H9 (cell line): ENCODE measurements around the gene WDR89. TPM values are rescaled to one million over a fixed set of nuclear protein-coding genes. Genes with fewer than 3 reads are reported as not detected.

Experiments
- DNase-seq: peaks from one replicate; pipeline ENCODE4 v3.0.0-alpha.2; 2017
- H2AFZ ChIP-seq: one replicate; pipeline ENCODE4 v1.6.1; 2013; ENCODE audit warnings: mild to moderate bottlenecking, low read length, control low read depth, moderate library complexity
- H2AK5ac ChIP-seq: 2 replicates; pipeline ENCODE4 v1.6.1; 2013; ENCODE audit warnings: low read length, control low read depth, mixed read lengths; ENCODE audit not compliant: insufficient read length
- H2BK120ac ChIP-seq: one replicate; pipeline ENCODE4 v1.6.1; 2013; ENCODE audit warnings: low read depth, mild to moderate bottlenecking, low read length, control low read depth, inconsistent platforms; ENCODE audit not compliant: poor library complexity, severe bottlenecking
- H2BK12ac ChIP-seq: 2 replicates; pipeline ENCODE4 v1.6.1; 2013; ENCODE audit warnings: low read length, control low read depth, mixed read lengths, low read depth; ENCODE audit not compliant: insufficient read length
- H2BK15ac ChIP-seq: 2 replicates; pipeline ENCODE4 v1.6.1; 2013; ENCODE audit warnings: low read depth, low read length, control low read depth
- H2BK20ac ChIP-seq: one replicate; pipeline ENCODE4 v1.6.1; 2013; ENCODE audit warnings: low read depth, mild to moderate bottlenecking, low read length, control low read depth, inconsistent platforms; ENCODE audit not compliant: poor library complexity, severe bottlenecking
- H2BK5ac ChIP-seq: 2 replicates; pipeline ENCODE4 v1.6.1; 2013; ENCODE audit warnings: low read length, control low read depth, mixed read lengths; ENCODE audit not compliant: insufficient read length
- H3K14ac ChIP-seq: 2 replicates; pipeline ENCODE4 v1.6.1; 2013; ENCODE audit warnings: low read length, control low read depth; ENCODE audit not compliant: insufficient read depth
- H3K18ac ChIP-seq: 2 replicates; pipeline ENCODE4 v1.6.1; 2013; ENCODE audit warnings: low read depth, mild to moderate bottlenecking, mixed read lengths, low read length, control low read depth; ENCODE audit not compliant: insufficient read length
- H3K23ac ChIP-seq: 2 replicates; pipeline ENCODE4 v1.6.1; 2013; ENCODE audit warnings: low read length, control low read depth, mixed read lengths, low read depth; ENCODE audit not compliant: insufficient read length
- H3K23me2 ChIP-seq: 2 replicates; pipeline ENCODE4 v1.6.1; 2013; ENCODE audit warnings: low read depth, mild to moderate bottlenecking, mixed read lengths, low read length, control low read depth; ENCODE audit not compliant: insufficient read length, poor library complexity, severe bottlenecking
- H3K27ac ChIP-seq: 2 replicates; pipeline ENCODE4 v1.5.1; 2013; ENCODE audit warnings: low read length, control low read depth, mixed read lengths, low read depth; ENCODE audit not compliant: insufficient read length
- H3K27me3 ChIP-seq: 2 replicates; pipeline ENCODE4 v1.6.1; 2013; ENCODE audit warnings: low read length, control low read depth, inconsistent platforms; ENCODE audit not compliant: insufficient read depth
- H3K4ac ChIP-seq: 2 replicates; pipeline ENCODE4 v1.6.1; 2013; ENCODE audit warnings: low read depth, mild to moderate bottlenecking, control low read depth, inconsistent platforms, low read length, moderate library complexity
- H3K4me1 ChIP-seq: 2 replicates; pipeline ENCODE4 v1.6.1; 2013; ENCODE audit warnings: low read length, control low read depth, inconsistent platforms; ENCODE audit not compliant: insufficient read depth
- H3K4me2 ChIP-seq: 2 replicates; pipeline ENCODE4 v1.6.1; 2013; ENCODE audit warnings: low read length, control low read depth, mixed read lengths; ENCODE audit not compliant: insufficient read length, insufficient read depth
- H3K56ac ChIP-seq: 2 replicates; pipeline ENCODE4 v1.6.1; 2013; ENCODE audit warnings: low read depth, mild to moderate bottlenecking, mixed read lengths, low read length, control low read depth; ENCODE audit not compliant: insufficient read length
- H3K79me1 ChIP-seq: 2 replicates; pipeline ENCODE4 v1.6.1; 2013; ENCODE audit warnings: low read depth, mild to moderate bottlenecking, moderate library complexity, low read length, control low read depth, inconsistent platforms; ENCODE audit not compliant: insufficient read depth, poor library complexity, severe bottlenecking
- H3K79me2 ChIP-seq: 2 replicates; pipeline ENCODE4 v1.6.1; 2013; ENCODE audit warnings: low read length, control low read depth, inconsistent platforms; ENCODE audit not compliant: insufficient read depth
- H3K9ac ChIP-seq: 2 replicates; pipeline ENCODE4 v1.6.1; 2013; ENCODE audit warnings: low read length, control low read depth, mixed read lengths; ENCODE audit not compliant: insufficient read length; ENCODE audit errors: extremely low read depth
- H3K9me3 ChIP-seq: one replicate; pipeline ENCODE4 v1.6.1; 2013; ENCODE audit warnings: low read depth, low read length, inconsistent platforms; ENCODE audit not compliant: control insufficient read depth
- H3T11ph ChIP-seq: one replicate; pipeline ENCODE4 v1.6.1; 2013; ENCODE audit warnings: mild to moderate bottlenecking, low read length, control low read depth, inconsistent platforms
- H4K20me1 ChIP-seq: one replicate; pipeline ENCODE4 v1.6.1; 2013; ENCODE audit not compliant: control insufficient read depth, insufficient read length, insufficient read depth
- H4K5ac ChIP-seq: 2 replicates; pipeline ENCODE4 v1.6.1; 2013; ENCODE audit warnings: low read depth, mild to moderate bottlenecking, mixed read lengths, low read length, control low read depth; ENCODE audit not compliant: insufficient read length
- H4K8ac ChIP-seq: replicated peaks from 2 replicates; pipeline ENCODE4 v1.6.1; 2013; ENCODE audit warnings: low read length, control low read depth, mixed read lengths, low read depth; ENCODE audit not compliant: insufficient read length
- H4K91ac ChIP-seq: 2 replicates; pipeline ENCODE4 v1.6.1; 2013; ENCODE audit warnings: low read depth, mild to moderate bottlenecking, moderate library complexity, mixed read lengths, low read length, control low read depth; ENCODE audit not compliant: insufficient read length
- H3K27ac Mint-ChIP-seq, 3 experiments: 2 replicates in 2 of 3; 3 replicates in 1 of 3; pipeline ENCODE4 v1.8.0; 2020 to 2021; ENCODE audit warnings: mixed read lengths in 3 of 3, mild to moderate bottlenecking in 1 of 3, moderate library complexity in 1 of 3
- H3K27me3 Mint-ChIP-seq: 2 replicates; pipeline ENCODE4 v1.8.0; 2021; ENCODE audit warnings: low read depth, mild to moderate bottlenecking, moderate library complexity, mixed read lengths
- H3K36me3 Mint-ChIP-seq, 3 experiments: 2 replicates in 2 of 3; 3 replicates in 1 of 3; pipeline ENCODE4 v1.8.0; 2020 to 2021; ENCODE audit warnings: low read depth in 3 of 3, mixed read lengths in 3 of 3; ENCODE audit not compliant: insufficient read depth in 1 of 3
- H3K4me1 Mint-ChIP-seq, 2 experiments: 2 replicates each; pipeline ENCODE4 v1.8.0; 2020; ENCODE audit warnings: mixed read lengths in 2 of 2
- H3K4me3 Mint-ChIP-seq, 2 experiments: 2 replicates in 1 of 2; 3 replicates in 1 of 2; pipeline ENCODE4 v1.8.0; 2020 to 2021; ENCODE audit warnings: mild to moderate bottlenecking in 2 of 2, mixed read lengths in 2 of 2, moderate library complexity in 1 of 2
- H3K9me3 Mint-ChIP-seq, 2 experiments: 2 replicates in 1 of 2; 3 replicates in 1 of 2; pipeline ENCODE4 v1.8.0; 2020; ENCODE audit warnings: mild to moderate bottlenecking in 2 of 2, mixed read lengths in 2 of 2, moderate library complexity in 1 of 2
- WGBS: extraction: QIAGEN DNeasy Blood & Tissue Kit; methylation state at CpG from one replicate; pipeline ENCODE4 v1.1.7; 2013; ENCODE audit warnings: missing lambda C conversion rate, low lambda C conversion rate, mixed read lengths; ENCODE audit not compliant: insufficient read length; ENCODE audit errors: extremely low coverage; 5-methylcytosine and 5-hydroxymethylcytosine counted together
- total RNA-seq: library from RNA; stranded (reverse); gene quantifications from 2 replicates; pipeline ENCODE4 v1.2.1, GENCODE V29; 2021
- TF ChIP-seq, protein P1 (sequence below): fragments of 200-600 bp; sonication (generic); conservative IDR thresholded peaks from 3 replicates; pipeline ENCODE4 v1.8.0; 2021; ENCODE audit warnings: antibody characterized with exemption, mild to moderate bottlenecking

The WDR89 gene
- total RNA-seq, 1 experiment from 2014 or later, result 24.0 TPM

DNA sequence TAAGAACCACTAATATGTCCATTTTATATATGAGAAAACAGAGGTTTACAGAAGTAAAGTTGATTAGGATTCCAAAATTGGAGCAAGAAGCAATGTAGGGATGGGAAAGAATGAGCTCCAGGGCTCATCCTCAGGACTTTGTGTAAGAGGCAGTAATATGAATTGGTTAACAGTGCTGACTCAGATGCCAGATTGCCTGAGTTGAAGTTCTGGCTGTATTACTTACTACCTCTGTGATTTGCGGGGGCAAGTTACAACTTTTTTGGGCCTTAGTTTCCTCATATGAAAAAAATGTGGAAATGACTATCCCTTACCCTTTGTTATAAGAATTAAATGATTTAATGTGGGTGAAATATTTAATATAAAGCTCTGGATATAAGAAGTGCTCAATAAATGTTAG, 63.4 kb downstream of the WDR89 start:
- Histone ChIP-seq H2AFZ (no peak overlapping the region), H3K9me3 (no peaks in the 10 kb centered on the region), H3K56ac (no peak overlapping the region), H3K14ac (no peak overlapping the region), H2BK12ac (no peak overlapping the region), H2AK5ac (no peak overlapping the region), H3K27me3 (no peaks in the 10 kb centered on the region), H4K91ac (no peak overlapping the region), H2BK15ac (no peak overlapping the region), H4K8ac (no peak overlapping the region), H3K23ac (no peak overlapping the region), H3K79me1 (no peaks in the 10 kb centered on the region), H2BK20ac (no peak overlapping the region), H3K4ac (no peak overlapping the region), H3K79me2 (no peaks in the 10 kb centered on the region), H2BK5ac (no peak overlapping the region), H3T11ph (no peak overlapping the region), H3K4me2 (no peak overlapping the region), H4K20me1 (no peaks in the 10 kb centered on the region), H3K23me2 (no peaks in the 10 kb centered on the region), H4K5ac (no peak overlapping the region), H3K27ac (no peak overlapping the region), H3K4me1 (no peaks in the 10 kb centered on the region), H3K18ac (no peak overlapping the region), H2BK120ac (no peak overlapping the region), H3K9ac (no peak overlapping the region)
- Mint-ChIP-seq H3K4me3 (no peak overlapping the region), H3K36me3 (no peaks in the 10 kb centered on the region), H3K27me3 (peaks cover 2% of the 10 kb centered on the region; the same call in 1 of the 2 replicates), H3K4me1 (peaks cover 0 to 6% of the 10 kb centered on the region in 2 experiments; a peak in 1 of 4 replicates), H3K27ac (no peak overlapping the region), H3K9me3 (no peaks in the 10 kb centered on the region)
- no CpG with 5 or more reads among the region's 1 CpG for WGBS
- TF ChIP-seq, protein P1, sequence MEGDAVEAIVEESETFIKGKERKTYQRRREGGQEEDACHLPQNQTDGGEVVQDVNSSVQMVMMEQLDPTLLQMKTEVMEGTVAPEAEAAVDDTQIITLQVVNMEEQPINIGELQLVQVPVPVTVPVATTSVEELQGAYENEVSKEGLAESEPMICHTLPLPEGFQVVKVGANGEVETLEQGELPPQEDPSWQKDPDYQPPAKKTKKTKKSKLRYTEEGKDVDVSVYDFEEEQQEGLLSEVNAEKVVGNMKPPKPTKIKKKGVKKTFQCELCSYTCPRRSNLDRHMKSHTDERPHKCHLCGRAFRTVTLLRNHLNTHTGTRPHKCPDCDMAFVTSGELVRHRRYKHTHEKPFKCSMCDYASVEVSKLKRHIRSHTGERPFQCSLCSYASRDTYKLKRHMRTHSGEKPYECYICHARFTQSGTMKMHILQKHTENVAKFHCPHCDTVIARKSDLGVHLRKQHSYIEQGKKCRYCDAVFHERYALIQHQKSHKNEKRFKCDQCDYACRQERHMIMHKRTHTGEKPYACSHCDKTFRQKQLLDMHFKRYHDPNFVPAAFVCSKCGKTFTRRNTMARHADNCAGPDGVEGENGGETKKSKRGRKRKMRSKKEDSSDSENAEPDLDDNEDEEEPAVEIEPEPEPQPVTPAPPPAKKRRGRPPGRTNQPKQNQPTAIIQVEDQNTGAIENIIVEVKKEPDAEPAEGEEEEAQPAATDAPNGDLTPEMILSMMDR, result no peak
- DNase-seq, result no peak
